NCI-H510A (cell line): ENCODE data around the gene FAM120B.

Experiments
- DNase-seq: peaks from one replicate; lab custom pipeline; 2025; lab: John Stamatoyannopoulos, UW

FAM120B gene

DNA sequence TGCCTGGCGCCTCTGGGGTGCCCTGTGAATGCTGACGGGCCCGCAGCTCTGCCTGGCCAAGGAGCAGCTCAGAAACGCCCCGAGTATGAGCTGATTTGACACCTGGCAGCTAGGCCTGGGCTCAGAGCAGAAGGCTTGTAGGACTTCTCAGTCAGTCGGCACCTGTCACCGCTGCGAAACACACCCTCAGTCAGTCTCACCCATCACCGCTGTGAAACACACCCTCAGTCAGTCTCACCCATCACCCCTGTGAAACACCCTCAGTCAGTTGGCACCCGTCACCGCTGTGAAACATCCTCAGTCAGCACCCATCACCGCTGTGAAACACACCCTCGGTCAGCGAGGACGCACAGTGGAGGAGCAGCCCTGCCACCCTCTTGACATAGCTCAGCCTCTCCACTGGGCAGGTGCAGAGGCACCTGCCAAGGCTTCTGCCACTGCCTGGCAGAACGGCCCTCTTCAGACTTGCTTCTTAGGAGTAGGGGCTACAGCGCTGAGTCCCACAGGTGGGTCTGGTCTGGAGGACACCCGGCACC is 137.6 kb downstream of the FAM120B start:
- DNase-seq, result peak; percentile 82

DNA sequence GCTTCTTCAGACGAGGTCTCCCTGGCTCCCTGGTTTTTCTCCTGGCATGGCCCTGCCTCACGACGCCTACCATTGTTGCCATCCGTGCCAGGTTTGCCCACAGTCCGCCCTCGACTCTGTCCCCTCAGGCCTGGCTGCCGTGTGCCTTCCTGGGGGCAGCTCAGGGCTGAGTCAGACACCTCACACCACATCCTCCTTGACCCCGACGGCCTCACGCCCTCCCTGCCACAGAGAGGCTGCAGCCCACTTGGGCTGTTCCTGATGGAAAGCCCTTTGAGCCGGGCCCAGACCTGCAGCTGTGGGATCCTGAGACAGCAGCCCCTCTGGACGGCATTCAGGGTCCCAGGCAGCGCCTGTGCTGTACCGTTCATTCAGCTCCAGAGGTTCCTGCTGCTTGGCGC is 138.3 kb downstream of the FAM120B start:
- DNase-seq, result no peak

GRCh38 chr6:170445487-170445886 is 138.9 kb downstream of the FAM120B start:
- no peak for DNase-seq

DNA sequence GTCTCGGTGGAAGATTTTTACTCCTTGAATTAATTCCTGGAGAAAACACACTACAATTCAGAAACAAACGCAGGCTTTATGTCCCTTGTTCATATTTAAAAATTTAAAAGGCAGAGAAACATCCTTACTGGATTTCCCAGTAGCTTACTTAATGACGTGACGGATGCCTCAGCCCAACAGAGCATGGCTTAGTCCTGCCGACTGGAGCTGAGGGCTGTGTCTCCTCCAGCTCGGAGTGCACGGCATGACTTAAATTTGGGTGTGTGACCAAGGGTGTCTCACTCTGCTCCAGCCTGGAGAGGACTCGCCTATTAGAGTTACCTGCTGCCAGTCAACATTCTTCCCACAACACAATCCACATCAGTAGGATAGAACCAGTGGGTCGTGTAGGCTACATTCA is 139.4 kb downstream of the FAM120B start:
- DNase-seq, result no peak

DNA sequence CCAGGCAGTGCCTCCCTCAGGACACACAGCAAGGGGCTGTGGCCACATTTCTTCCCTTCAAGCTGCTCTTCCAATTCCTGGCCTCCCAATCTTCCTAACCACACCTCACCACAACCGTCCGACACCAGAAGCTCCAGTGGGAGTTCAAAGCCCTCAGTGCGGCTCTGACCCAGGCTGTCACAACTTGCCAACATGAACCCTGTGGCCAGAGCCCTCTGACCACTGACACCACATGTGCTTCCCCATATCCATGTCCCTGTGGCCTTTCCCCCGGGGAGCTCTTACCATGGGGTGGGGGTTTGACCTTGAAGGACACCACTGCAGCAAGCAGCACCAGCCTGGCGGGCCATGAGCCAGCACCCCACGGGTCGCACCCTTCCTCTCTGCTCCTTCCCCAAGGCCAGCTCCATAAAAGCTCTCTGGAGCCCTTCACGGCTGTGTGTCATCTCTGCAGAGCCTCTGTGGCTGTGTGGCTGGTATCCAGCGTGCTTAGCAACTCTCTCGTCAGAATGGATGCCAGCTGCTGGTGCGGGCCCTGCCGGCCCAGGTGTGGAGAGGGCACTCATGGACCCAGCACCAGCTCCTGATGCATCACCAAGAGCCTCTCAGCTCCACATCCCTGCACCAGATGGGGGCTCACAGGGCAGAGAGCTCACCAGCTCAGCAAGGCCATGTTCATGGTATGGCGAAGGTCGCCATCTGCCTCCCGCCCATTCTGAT is 140.4 kb downstream of the FAM120B start:
- peak; percentile 45 for DNase-seq

DNA sequence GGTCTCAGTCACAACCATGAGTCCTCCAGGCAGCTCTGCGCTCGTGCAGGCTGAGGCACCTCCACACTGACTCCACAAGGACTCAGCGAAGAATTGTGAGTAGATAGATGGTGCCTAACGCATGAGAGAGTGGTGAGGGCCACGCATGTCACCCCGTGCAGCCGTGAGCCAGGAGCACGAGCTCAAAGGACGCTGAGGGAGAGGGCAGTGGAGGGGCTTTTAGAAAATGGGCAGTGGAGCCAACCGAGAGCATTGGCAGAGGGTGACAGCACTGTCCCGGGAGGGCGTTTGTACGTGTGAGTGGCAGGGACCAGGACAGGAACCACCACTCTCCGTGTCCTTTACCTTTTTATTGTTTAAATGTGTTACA is 141.0 kb downstream of the FAM120B start:
- DNase-seq, result no peak

DNA sequence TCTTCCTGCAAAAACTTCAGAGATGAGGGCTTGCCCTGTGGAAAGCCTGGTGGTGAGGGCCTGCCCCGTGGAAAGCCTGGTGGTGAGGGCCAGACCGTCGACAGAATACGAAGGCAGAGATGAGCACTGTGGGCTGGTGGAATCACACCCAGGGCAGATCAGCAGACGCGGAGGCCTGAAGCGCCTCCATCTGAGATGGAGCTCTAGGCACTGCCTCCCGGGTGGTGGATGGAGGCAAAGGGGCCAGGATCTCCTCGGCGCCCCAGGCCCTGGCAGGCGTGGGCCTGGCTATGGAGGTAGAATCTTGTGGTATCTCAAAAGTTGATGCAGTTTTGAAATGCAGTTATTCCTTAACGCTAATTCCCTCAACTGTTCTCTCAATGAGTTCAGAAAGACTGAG is 141.8 kb downstream of the FAM120B start:
- no peak for DNase-seq

DNA sequence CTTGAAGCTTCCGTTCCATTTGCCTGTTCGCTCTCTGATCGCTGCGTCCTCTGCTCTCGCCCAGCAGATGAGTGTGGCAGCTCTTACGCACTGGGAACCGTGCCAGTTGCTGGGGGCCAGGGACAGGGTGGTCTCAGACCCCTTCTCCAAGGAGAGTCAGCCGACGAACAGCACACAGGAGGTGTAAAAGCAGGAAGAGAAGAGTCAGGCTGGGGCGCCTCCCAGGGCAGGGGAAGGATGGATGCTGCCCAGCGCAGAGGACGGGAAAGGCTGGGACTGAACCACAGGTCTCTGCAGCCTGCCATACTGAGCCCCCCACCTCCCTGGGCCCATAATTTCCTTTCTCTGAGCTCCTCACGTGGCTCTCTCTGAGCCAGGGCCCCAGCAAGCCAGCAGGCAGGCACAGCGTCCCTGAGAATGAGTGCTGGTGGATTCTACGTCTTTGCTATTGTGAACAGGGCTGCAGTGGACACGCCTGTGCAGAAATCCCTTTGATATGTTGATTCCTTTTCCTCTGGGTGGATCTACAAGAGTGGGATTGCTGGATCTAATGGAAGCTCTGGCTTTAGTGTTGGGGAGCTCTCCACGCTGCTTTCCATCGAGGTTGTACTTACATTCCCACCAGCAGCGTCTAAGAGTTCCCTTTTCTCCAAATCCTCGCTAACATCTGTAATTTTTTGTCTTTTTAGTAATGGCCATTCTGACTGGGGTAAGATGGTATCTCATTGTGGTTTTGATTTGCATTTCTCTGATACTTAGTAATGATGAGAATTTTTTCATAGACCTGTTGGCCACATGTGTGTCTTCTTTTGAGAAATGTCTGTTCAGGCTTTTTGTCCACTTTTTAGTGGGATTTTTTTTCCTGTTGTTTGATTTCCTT is 142.4 kb downstream of the FAM120B start:
- no peak for DNase-seq

DNA sequence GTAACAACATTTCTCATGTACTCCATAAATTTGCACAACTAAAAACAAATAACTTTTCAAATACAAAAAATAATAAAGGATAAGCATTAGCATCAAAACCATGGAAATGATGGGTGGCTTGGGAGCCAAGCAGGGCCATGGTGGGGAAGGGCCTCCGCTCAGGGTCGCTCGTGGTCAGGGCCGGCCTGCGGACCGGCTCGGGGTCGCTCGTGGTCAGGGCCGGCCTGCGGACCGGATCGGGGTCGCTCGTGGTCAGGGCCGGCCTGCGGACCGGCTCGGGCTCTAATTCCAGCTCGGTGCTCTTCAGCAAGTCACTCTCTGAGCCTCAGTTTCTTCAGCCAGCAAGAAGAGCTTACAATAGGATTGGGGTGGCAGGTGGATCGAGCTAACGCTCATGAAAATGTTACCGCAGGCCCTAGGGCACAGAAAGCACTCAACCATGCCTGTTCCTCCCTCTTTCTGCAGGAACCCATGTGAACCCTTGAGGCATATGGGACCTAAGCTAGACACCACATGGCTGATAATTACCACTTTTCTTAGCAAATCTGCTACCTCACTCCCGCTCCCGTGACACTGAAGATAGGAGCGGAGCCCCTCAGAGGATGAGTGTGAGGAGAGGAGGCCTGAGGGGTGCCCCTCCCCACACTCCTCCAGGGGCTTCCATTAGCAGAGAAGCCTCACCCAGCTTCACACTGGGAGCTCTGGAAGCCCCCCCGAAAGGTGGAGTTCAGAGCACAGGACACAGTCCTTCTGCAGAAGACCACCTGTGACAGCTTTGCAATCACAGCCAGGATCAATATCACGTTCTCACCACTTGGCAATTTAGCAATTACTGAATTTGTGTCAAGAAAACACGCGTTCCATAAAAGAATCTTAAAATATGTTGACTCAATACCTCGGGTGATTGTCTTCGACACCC is 143.5 kb downstream of the FAM120B start:
- DNase-seq, result no peak

GRCh38 chr6:170450916-170451761 is 144.6 kb downstream of the FAM120B start:
- DNase-seq, result no peak

- no peak for DNase-seq
These were observed 145.4 kb downstream of the FAM120B start for GRCh38 chr6:170451762-170452651.

GRCh38 chr6:170452767-170453545 is 146.4 kb downstream of the FAM120B start:
- no peak for DNase-seq

- no peak for DNase-seq
These were observed 147.3 kb downstream of the FAM120B start for GRCh38 chr6:170453586-170454511.

GRCh38 chr6:170454512-170455285 is 148.1 kb downstream of the FAM120B start:
- peak; percentile 57 for DNase-seq

DNA sequence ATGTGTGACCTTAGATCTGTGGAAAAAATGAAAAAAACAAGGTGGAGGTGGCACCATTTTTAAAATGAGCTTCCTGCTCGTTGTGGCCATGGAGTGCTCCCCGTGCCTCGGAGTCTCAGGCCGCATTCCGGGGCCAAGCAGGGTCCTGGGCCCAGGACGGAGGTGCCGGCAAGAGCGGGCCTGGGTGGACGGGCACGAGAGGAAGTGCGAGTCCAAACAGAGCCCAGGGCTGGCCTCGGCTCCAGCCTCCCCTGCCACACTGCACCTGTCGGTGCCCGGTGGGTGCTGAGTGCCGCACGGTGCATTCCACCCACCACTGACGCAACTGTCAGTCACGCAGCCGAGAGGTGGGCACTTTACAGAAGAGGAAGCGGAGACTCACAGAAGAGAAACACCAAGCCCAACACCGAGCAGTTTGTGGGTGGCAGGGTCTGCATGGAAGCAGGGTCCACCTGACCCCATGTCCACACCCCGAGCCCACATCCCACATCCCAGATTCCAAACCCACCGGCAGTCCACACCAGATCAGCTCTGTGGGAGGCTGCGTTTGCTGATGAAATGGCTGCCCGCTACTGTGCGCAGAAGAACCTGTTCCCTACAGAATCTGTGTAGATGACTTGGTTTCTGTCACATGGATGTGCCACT is 148.9 kb downstream of the FAM120B start:
- no peak for DNase-seq

GRCh38 chr6:170456334-170456733 is 149.8 kb downstream of the FAM120B start:
- no peak for DNase-seq
